ENCODE results near the gene ANKFN1.

The ANKFN1 gene

GRCh38 chr17:56158344-56158743, 5.1 kb downstream of the ANKFN1 start:
- no peaks in the 10 kb centered on the region for H3K27me3 ChIP-seq
- H3K4me1 ChIP-seq (ENCODE audit: control insufficient read depth in 1 of 2, insufficient read depth in 1 of 2, low read depth in 1 of 2, low read length in 1 of 2), result peaks cover 29 to 39% of the 10 kb centered on the region in 2 experiments
- TF ChIP-seq CTCF (IDR thresholded peaks at IDR 0.05), result no peak
- no peaks in the 10 kb centered on the region for H3K36me3 ChIP-seq
- H3K4me3 ChIP-seq (ENCODE audit: low read depth in 1 of 2, low read length in 1 of 2), result no peak overlapping the region
- H3K27ac ChIP-seq, result peak overlapping the region; percentile 78
- H3K9me3 ChIP-seq, result no peaks in the 10 kb centered on the region

GRCh38 chr17:56158915-56159825, 5.9 kb downstream of the ANKFN1 start:
- Histone ChIP-seq H3K4me1 (ENCODE audit: control insufficient read depth in 1 of 2, insufficient read depth in 1 of 2, low read depth in 1 of 2, low read length in 1 of 2) (peaks cover 29 to 39% of the 10 kb centered on the region in 2 experiments), H3K4me3 (ENCODE audit: low read depth in 1 of 2, low read length in 1 of 2) (peak overlapping the region in 1 of 2 experiments; percentile 5), H3K9me3 (no peaks in the 10 kb centered on the region), H3K36me3 (no peaks in the 10 kb centered on the region), H3K27ac (peak overlapping the region; percentile 78), H3K27me3 (no peaks in the 10 kb centered on the region)
- no peak for TF ChIP-seq CTCF (IDR thresholded peaks at IDR 0.05)

GRCh38 chr17:56159826-56160380, 6.6 kb downstream of the ANKFN1 start:
- peaks cover 29 to 39% of the 10 kb centered on the region in 2 experiments for H3K4me1 ChIP-seq (ENCODE audit: control insufficient read depth in 1 of 2, insufficient read depth in 1 of 2, low read depth in 1 of 2, low read length in 1 of 2)

GRCh38 chr17:56160422-56160821, 7.1 kb downstream of the ANKFN1 start:
- TF ChIP-seq CTCF (IDR thresholded peaks at IDR 0.05), result no peak
- Histone ChIP-seq H3K4me3 (ENCODE audit: low read depth in 1 of 2, low read length in 1 of 2) (no peak overlapping the region), H3K36me3 (no peaks in the 10 kb centered on the region), H3K27ac (no peak overlapping the region), H3K27me3 (no peaks in the 10 kb centered on the region), H3K9me3 (no peaks in the 10 kb centered on the region), H3K4me1 (ENCODE audit: control insufficient read depth in 1 of 2, insufficient read depth in 1 of 2, low read depth in 1 of 2, low read length in 1 of 2) (peaks cover 29 to 37% of the 10 kb centered on the region in 2 experiments)

More at GRCh38 chr17:56159826-56160380, 6.6 kb downstream of the ANKFN1 start:
- no peak for TF ChIP-seq CTCF (IDR thresholded peaks at IDR 0.05)
- Histone ChIP-seq H3K36me3 (no peaks in the 10 kb centered on the region), H3K27me3 (no peaks in the 10 kb centered on the region), H3K9me3 (no peaks in the 10 kb centered on the region), H3K27ac (peak overlapping the region; percentile 78), H3K4me3 (ENCODE audit: low read depth in 1 of 2, low read length in 1 of 2) (no peak overlapping the region)

GRCh38 chr17:56165072-56165641, 11.9 kb downstream of the ANKFN1 start:
- Histone ChIP-seq H3K27me3 (no peaks in the 10 kb centered on the region), H3K36me3 (no peaks in the 10 kb centered on the region), H3K9me3 (no peaks in the 10 kb centered on the region), H3K4me3 (ENCODE audit: low read depth in 1 of 2, low read length in 1 of 2) (no peak overlapping the region), H3K27ac (no peak overlapping the region), H3K4me1 (ENCODE audit: control insufficient read depth in 1 of 2, insufficient read depth in 1 of 2, low read depth in 1 of 2, low read length in 1 of 2) (no peaks in the 10 kb centered on the region)
- no peak for TF ChIP-seq CTCF (IDR thresholded peaks at IDR 0.05)
